PC-9 (cell line): Measurements from ENCODE around the gene CBX2. TPM values are rescaled to one million over a fixed set of nuclear protein-coding genes. Genes with fewer than 3 reads are reported as not detected.

Experiments used
- BruUV-seq: library from RNA; stranded (reverse); fragments of 400-500 nt; replicated peaks from 2 replicates; lab custom pipeline; 2021; lab: Mats Ljungman, UMichigan
- CTCF ChIA-PET: fragments of 300-600 bp; sonication (Branson Sonifier 250); formaldehyde crosslinking; loops from one replicate; lab custom pipeline; 2022; ENCODE audit warnings: antibody characterized with exemption; lab: Charles Lee
- POLR2A ChIA-PET: fragments of 300-600 bp; sonication (Branson Sonifier 250); formaldehyde crosslinking; loops from one replicate; lab custom pipeline; 2022; ENCODE audit warnings: antibody characterized with exemption; ENCODE audit not compliant: unreplicated experiment; lab: Charles Lee
- DNase-seq, 2 experiments: peaks; one replicate each; pipeline versions ENCODE4 v3.0.0 to v3.0.0-alpha.2; 2015 to 2022; ENCODE audit warnings: mixed read lengths in 1 of 2
- H2AFZ ChIP-seq: fragments of 200-600 bp; sonication (generic); 2 replicates; pipeline ENCODE4 v1.8.1; 2017; ENCODE audit warnings: antibody characterized with exemption
- H3F3A ChIP-seq: fragments of 200-600 bp; sonication (generic); 2 replicates; pipeline ENCODE4 v1.8.1; 2017; ENCODE audit warnings: antibody characterized with exemption, mild to moderate bottlenecking, low read depth; ENCODE audit not compliant: insufficient read depth
- H3K27ac ChIP-seq: fragments of 200-600 bp; sonication (generic); 2 replicates; pipeline ENCODE4 v1.6.1; 2016; ENCODE audit warnings: mixed run types
- H3K27me3 ChIP-seq: fragments of 200-600 bp; sonication (generic); 2 replicates; pipeline ENCODE4 v1.6.1; 2016; ENCODE audit warnings: low read depth, mixed run types; ENCODE audit not compliant: insufficient read depth
- H3K36me3 ChIP-seq: fragments of 200-600 bp; sonication (generic); 2 replicates; pipeline ENCODE4 v1.6.1; 2016; ENCODE audit warnings: low read depth, mixed run types
- H3K4me1 ChIP-seq: fragments of 200-600 bp; sonication (generic); replicated peaks from 2 replicates; pipeline ENCODE4 v1.6.1; 2016; ENCODE audit warnings: mixed run types; ENCODE audit not compliant: insufficient read depth
- H3K4me2 ChIP-seq: fragments of 200-600 bp; sonication (generic); 2 replicates; pipeline ENCODE4 v1.6.1; 2017; ENCODE audit warnings: mixed run types
- H3K4me3 ChIP-seq: fragments of 200-600 bp; sonication (generic); 2 replicates; pipeline ENCODE4 v1.6.1; 2016; ENCODE audit warnings: mixed run types
- H3K79me2 ChIP-seq: fragments of 200-600 bp; sonication (generic); 2 replicates; pipeline ENCODE4 v1.6.1; 2017; ENCODE audit warnings: low read depth, mixed run types
- H3K9me2 ChIP-seq: fragments of 200-600 bp; sonication (generic); 2 replicates; pipeline ENCODE4 v1.8.1; 2017; ENCODE audit warnings: mild to moderate bottlenecking; ENCODE audit not compliant: insufficient read depth
- H3K9me3 ChIP-seq: fragments of 200-600 bp; sonication (generic); 2 replicates; pipeline ENCODE4 v1.8.1; 2016; ENCODE audit warnings: low read depth; ENCODE audit not compliant: insufficient read depth
- H4K20me1 ChIP-seq: fragments of 200-600 bp; sonication (generic); 2 replicates; pipeline ENCODE4 v1.8.1; 2017; ENCODE audit not compliant: insufficient read depth
- EZH2 ChIP-seq: fragments of 200-600 bp; sonication (generic); IDR thresholded peaks from 2 replicates; pipeline ENCODE4 v1.8.0; 2017; ENCODE audit warnings: antibody characterized with exemption, low read depth
- intact Hi-C: fragments of 100-400 bp; cut with micrococcal nuclease; formaldehyde crosslinking; loops from one replicate; pipeline ENCODE4 v1.10.0; 2022; ENCODE audit not compliant: unreplicated experiment
- total RNA-seq: library from RNA; stranded (reverse); gene quantifications from 2 replicates; pipeline ENCODE4 v1.2.3, GENCODE V29; 2021
- TF ChIP-seq, protein P1 (sequence below): fragments of 200-600 bp; sonication (generic); conservative IDR thresholded peaks from 2 replicates; pipeline ENCODE4 v1.6.1; 2017; ENCODE audit warnings: mixed run types, antibody characterized with exemption, mild to moderate bottlenecking, moderate library complexity

The CBX2 gene
- total RNA-seq, 1 experiment from 2014 or later, result 32.6 TPM

GRCh38 chr17:79775632-79776031 lies 2.3 kb upstream of the CBX2 start:
- Histone ChIP-seq H3F3A (peaks cover 8% of the 10 kb centered on the region; the same call in 1 of the 2 replicates), H3K36me3 (no peaks in the 10 kb centered on the region), H3K4me2 (no peak overlapping the region), H4K20me1 (no peaks in the 10 kb centered on the region), H3K4me1 (peaks cover 19% of the 10 kb centered on the region), H3K9me3 (no peaks in the 10 kb centered on the region), H3K27me3 (no peaks in the 10 kb centered on the region), H3K79me2 (peaks cover 16% of the 10 kb centered on the region; the same call in 1 of the 2 replicates), H3K9me2 (no peaks in the 10 kb centered on the region), H3K27ac (no peak overlapping the region), H3K4me3 (no peak overlapping the region), H2AFZ (no peak overlapping the region)
- POLR2A ChIA-PET, result no interaction called here
- CTCF ChIA-PET, result no interaction called here
- DNase-seq, result no peak
- intact Hi-C loops, result no loop called here
- no TSS peak for BruUV-seq
- TF ChIP-seq, protein P1, sequence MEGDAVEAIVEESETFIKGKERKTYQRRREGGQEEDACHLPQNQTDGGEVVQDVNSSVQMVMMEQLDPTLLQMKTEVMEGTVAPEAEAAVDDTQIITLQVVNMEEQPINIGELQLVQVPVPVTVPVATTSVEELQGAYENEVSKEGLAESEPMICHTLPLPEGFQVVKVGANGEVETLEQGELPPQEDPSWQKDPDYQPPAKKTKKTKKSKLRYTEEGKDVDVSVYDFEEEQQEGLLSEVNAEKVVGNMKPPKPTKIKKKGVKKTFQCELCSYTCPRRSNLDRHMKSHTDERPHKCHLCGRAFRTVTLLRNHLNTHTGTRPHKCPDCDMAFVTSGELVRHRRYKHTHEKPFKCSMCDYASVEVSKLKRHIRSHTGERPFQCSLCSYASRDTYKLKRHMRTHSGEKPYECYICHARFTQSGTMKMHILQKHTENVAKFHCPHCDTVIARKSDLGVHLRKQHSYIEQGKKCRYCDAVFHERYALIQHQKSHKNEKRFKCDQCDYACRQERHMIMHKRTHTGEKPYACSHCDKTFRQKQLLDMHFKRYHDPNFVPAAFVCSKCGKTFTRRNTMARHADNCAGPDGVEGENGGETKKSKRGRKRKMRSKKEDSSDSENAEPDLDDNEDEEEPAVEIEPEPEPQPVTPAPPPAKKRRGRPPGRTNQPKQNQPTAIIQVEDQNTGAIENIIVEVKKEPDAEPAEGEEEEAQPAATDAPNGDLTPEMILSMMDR, result no peak
- no peak for TF ChIP-seq EZH2

DNA sequence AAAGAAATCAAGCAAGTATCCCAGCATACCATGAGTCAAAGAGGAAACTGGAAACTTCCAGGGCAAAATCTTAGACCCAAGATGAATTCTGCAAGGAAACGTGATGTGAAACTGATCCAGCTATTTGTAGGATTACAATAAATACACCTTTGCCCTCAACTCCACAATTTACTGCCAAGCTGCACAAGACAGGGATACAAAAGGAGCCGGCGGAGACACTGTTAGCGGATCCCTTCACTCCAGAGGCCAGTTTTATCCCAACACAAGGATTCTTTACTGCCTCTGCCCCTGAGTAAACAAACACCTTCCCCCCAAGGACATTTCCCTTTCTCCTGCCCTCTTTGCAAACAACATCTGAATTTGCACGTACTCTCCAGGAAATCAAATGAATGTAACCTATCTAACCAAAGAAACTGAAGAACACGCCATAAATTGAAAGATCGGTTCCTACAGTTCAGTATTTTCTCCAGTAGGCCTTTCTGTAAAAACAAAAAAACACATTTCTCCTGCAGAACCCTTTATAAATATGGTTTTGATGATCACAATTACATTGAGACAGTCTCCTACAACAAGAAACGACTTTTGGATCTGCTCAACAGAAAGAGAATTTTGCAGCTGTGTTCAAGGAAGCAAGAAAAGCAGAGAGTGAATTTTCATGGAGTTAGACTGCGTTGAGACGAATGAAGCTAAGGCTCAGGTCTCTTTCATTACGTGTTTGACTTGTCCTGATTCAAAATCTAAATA lies 1.4 kb upstream of the CBX2 start:
- H3K79me2 ChIP-seq, result peaks cover 16% of the 10 kb centered on the region; the same call in 1 of the 2 replicates
- H3K9me3 ChIP-seq, result no peaks in the 10 kb centered on the region
- no peaks in the 10 kb centered on the region for H3K27me3 ChIP-seq
- TF ChIP-seq EZH2, result no peak
- TF ChIP-seq, protein P1, result no peak
- no peak overlapping the region for H2AFZ ChIP-seq
- H4K20me1 ChIP-seq, result no peaks in the 10 kb centered on the region
- peaks cover 7% of the 10 kb centered on the region; the same call in 1 of the 2 replicates for H3F3A ChIP-seq
- H3K4me2 ChIP-seq, result peak overlapping the region; percentile 82
- DNase-seq, result no peak
- ChIA-PET CTCF (interaction anchor here (0.8 kb wide), 1 partner anchor 18 kb away, joined by 21 read pairs; no protein-coding TSS in a partner anchor), POLR2A (interaction anchor here (0.6 kb wide), 1 partner anchor 21 kb away, joined by 3 read pairs; no protein-coding TSS in a partner anchor)
- H3K4me3 ChIP-seq, result no peak overlapping the region
- H3K4me1 ChIP-seq, result peaks cover 19% of the 10 kb centered on the region
- intact Hi-C loops, result no loop called here
- no peak overlapping the region for H3K27ac ChIP-seq
- H3K36me3 ChIP-seq, result no peaks in the 10 kb centered on the region
- H3K9me2 ChIP-seq, result no peaks in the 10 kb centered on the region
- BruUV-seq, result no TSS peak

DNA sequence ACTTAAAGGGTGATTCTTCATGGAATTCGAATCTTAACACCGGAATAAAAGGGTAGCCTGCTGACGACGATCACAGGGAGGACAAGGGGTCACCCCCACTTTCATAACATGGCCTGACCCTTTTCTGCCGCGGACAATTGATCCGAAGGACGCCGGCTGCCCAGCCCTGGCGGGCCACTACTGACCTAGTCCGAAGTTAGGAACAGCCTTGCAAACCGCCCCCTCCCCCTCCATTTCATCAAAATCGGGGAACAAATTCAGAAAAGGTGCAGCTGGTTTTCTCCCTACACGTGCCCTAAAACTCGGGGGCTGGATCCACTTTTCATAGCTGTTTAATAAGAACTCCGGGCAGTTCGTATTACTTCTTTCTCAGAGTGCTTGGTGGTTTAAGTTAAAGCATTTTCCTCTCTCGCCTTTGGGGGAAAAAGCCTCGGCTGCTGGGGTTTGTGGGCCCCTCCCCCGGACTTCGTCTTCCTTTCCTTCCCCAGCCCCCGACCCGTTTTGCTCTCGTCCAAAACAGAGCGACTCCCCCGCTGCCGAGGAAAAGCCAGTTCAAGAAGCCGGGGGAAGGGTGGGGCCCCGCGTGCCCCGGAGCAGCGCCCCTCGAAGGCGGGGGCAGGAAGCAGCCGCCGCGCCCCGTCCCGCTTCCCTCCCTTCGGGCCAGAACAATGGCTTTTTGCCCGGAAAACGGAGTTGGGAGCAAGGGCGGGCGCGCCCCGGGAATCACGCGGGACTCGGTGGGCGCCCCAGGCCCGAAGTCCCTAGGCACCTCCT lies 641 bp upstream of the CBX2 start:
- H3K27me3 ChIP-seq, result no peaks in the 10 kb centered on the region
- TF ChIP-seq, protein P1, result no peak; the same call in 1 of the 2 replicates
- TF ChIP-seq EZH2, result no peak
- H3K4me1 ChIP-seq, result peaks cover 19% of the 10 kb centered on the region
- ChIA-PET CTCF (interaction anchor here (0.8 kb wide), 1 partner anchor 18 kb away, joined by 21 read pairs; no protein-coding TSS in a partner anchor), POLR2A (interaction anchor here (0.6 kb wide), 1 partner anchor 20 kb away, joined by 3 read pairs; no protein-coding TSS in a partner anchor)
- H3K36me3 ChIP-seq, result no peaks in the 10 kb centered on the region
- peaks cover 16% of the 10 kb centered on the region; the same call in 1 of the 2 replicates for H3K79me2 ChIP-seq
- H3K9me3 ChIP-seq, result no peaks in the 10 kb centered on the region
- H4K20me1 ChIP-seq, result no peaks in the 10 kb centered on the region
- intact Hi-C loops, result no loop called here
- peaks cover 7% of the 10 kb centered on the region; the same call in 1 of the 2 replicates for H3F3A ChIP-seq
- H3K9me2 ChIP-seq, result no peaks in the 10 kb centered on the region
- peak overlapping the region; percentile 82 for H3K4me2 ChIP-seq
- peak overlapping the region; percentile 80; the same call in 1 of the 2 replicates for H2AFZ ChIP-seq
- BruUV-seq, result TSS peak; percentile 83
- DNase-seq, result peak in 1 of 2 experiments; percentile 77
- no peak overlapping the region for H3K27ac ChIP-seq
- peak overlapping the region; percentile 68; the same call in 1 of the 2 replicates for H3K4me3 ChIP-seq
